BJ (cell line): Measurements from ENCODE around the gene DUSP2. TPM values are rescaled to one million over a fixed set of nuclear protein-coding genes. Genes with fewer than 3 reads are reported as not detected.

Experiments used
- CTCF ChIA-PET: fragments of 350-600 bp; formaldehyde crosslinking; extraction: SDS; loops from one replicate; lab custom pipeline; 2021; ENCODE audit warnings: antibody characterized with exemption, inconsistent platforms; lab: Yijun Ruan, JAX
- POLR2A ChIA-PET: fragments of 300-600 bp; sonication (Branson Sonifier 250); formaldehyde crosslinking; extraction: SDS; loops from one replicate; lab custom pipeline; 2021; ENCODE audit warnings: antibody characterized with exemption; lab: Charles Lee
- DNase-seq: peaks from one replicate; pipeline ENCODE4 v3.0.0-alpha.2; 2011; ENCODE audit warnings: low read depth
- H3K27me3 ChIP-seq: 2 replicates; pipeline ENCODE4 v1.6.0; 2011; ENCODE audit warnings: low read length; ENCODE audit not compliant: control insufficient read depth, insufficient read depth
- H3K36me3 ChIP-seq: 2 replicates; pipeline ENCODE4 v1.5.1; 2011; ENCODE audit warnings: low read length; ENCODE audit not compliant: control insufficient read depth, insufficient read depth
- H3K4me3 ChIP-seq: 2 replicates; pipeline ENCODE4 v1.5.1; 2011; ENCODE audit warnings: low read depth, mild to moderate bottlenecking, control low read depth, low read length
- polyA plus RNA-seq: library from polyadenylated mRNA; depleted of rRNA; stranded (reverse); fragments of >200 nt; gene quantifications from 2 replicates; pipeline ENCODE4 v1.2.3, GENCODE V29; 2011
- TF ChIP-seq, protein P1 (sequence below): IDR thresholded peaks from 2 replicates; pipeline ENCODE4 v1.5.1; 2011; ENCODE audit warnings: low read depth, mild to moderate bottlenecking, control low read depth, inconsistent platforms, low read length, moderate library complexity; ENCODE audit not compliant: insufficient read depth

Gene DUSP2
- polyA plus RNA-seq, 1 experiment, result 2.2 TPM

DNA sequence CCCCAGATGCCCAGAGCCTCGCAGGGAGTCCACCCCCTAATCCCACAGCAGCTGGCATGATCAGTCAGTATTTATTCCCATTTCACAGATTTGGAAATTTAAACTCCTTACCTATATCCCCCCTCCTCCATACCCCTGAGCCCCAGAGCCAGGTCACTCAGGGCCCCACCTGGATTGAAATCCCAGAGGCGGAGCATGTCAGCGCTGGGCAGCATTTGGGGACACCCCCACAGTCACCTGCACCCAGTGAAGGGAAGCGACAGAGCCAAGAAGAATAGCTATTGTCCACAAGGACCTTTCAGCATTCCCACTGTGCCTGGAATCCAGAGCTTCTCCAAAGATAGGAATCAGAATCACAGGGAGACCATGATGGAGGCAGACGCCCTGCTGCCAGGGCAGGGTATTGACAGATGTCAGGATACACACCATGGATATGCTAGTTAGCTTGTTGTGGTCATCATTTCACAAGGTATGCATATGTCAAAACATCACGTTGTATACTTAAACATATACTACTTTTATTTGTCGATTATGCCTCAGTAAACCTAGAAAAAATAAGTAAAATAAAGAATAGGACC, 6.0 kb downstream of the DUSP2 start:
- ChIA-PET CTCF (interaction anchor here (0.6 to 8.8 kb wide), 26 partner anchors 8 to 369 kb away, joined by 3 to 121 read pairs (median 5); partner anchors contain the start of genes ADRA2B, CIAO1, NEURL3 and SNRNP200), POLR2A (no interaction called here)
- TF ChIP-seq, protein P1, sequence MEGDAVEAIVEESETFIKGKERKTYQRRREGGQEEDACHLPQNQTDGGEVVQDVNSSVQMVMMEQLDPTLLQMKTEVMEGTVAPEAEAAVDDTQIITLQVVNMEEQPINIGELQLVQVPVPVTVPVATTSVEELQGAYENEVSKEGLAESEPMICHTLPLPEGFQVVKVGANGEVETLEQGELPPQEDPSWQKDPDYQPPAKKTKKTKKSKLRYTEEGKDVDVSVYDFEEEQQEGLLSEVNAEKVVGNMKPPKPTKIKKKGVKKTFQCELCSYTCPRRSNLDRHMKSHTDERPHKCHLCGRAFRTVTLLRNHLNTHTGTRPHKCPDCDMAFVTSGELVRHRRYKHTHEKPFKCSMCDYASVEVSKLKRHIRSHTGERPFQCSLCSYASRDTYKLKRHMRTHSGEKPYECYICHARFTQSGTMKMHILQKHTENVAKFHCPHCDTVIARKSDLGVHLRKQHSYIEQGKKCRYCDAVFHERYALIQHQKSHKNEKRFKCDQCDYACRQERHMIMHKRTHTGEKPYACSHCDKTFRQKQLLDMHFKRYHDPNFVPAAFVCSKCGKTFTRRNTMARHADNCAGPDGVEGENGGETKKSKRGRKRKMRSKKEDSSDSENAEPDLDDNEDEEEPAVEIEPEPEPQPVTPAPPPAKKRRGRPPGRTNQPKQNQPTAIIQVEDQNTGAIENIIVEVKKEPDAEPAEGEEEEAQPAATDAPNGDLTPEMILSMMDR, result no peak
- Histone ChIP-seq H3K36me3 (no peaks in the 10 kb centered on the region), H3K4me3 (no peak overlapping the region), H3K27me3 (peaks cover 2% of the 10 kb centered on the region; the same call in 1 of the 2 replicates)
- DNase-seq, result no peak

DNA sequence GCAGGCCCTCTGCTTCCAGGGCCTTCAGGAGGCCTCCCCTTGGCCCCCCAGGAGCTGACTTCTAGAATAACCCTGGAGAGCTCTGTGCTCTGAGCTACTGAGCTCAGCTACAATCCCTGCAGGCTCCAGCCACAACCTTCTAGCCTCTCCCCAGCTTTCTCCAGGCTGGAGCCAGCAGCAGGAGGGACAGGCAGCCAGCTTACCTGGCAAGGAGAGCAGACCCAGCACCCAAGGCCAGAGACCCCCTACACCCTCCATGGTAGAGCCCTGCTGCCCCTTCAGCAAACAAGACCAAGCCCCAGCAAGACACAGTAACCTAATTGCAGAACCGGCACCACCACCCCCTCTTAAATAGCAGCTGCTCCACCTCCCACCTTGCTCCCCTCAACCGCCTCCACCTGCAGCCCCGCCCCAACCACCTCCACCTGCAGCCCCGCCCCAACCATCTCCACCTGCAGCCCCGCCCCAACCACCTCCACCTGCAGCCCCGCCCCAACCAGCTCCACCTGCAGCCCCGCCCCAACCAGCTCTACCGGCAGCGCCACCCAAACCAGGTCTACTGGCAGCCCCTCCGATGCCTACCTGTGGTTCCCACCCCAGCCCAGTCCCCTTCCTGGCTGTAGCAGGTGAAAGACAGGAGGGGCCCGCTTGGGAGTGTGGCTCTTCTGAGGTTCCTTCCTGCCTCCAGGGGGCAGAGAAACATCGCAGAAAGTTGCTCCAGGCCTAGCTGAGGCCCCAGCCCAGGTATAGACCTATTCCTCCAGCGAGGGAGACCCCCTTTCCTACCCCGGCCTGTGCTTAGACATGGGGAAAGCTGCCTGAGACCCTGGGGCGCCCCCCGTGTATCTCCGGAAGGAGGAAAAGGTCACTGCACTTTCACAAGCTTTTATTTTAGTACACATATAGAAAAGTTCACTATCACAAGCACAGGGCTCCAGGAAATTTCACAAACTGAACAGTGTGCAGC, 6.8 kb downstream of the DUSP2 start, which contains the start of gene ASTL:
TSS of gene ASTL (minus strand) at position 324 of the 967 bp plus-strand sequence. CDS start at position 258, 66 bp downstream.
- no peaks in the 10 kb centered on the region for H3K36me3 ChIP-seq
- POLR2A ChIA-PET, result no interaction called here
- no peak for DNase-seq
- peaks cover 2% of the 10 kb centered on the region; the same call in 1 of the 2 replicates for H3K27me3 ChIP-seq
- H3K4me3 ChIP-seq, result no peak within 1 kb of the TSS
- CTCF ChIA-PET, result interaction anchor here (0.6 to 8.8 kb wide), 28 partner anchors 8 to 409 kb away, joined by 3 to 121 read pairs (median 5); partner anchors contain the start of genes ADRA2B, CIAO1, NEURL3 and SNRNP200
- TF ChIP-seq, protein P1, result peak; percentile 74

DNA sequence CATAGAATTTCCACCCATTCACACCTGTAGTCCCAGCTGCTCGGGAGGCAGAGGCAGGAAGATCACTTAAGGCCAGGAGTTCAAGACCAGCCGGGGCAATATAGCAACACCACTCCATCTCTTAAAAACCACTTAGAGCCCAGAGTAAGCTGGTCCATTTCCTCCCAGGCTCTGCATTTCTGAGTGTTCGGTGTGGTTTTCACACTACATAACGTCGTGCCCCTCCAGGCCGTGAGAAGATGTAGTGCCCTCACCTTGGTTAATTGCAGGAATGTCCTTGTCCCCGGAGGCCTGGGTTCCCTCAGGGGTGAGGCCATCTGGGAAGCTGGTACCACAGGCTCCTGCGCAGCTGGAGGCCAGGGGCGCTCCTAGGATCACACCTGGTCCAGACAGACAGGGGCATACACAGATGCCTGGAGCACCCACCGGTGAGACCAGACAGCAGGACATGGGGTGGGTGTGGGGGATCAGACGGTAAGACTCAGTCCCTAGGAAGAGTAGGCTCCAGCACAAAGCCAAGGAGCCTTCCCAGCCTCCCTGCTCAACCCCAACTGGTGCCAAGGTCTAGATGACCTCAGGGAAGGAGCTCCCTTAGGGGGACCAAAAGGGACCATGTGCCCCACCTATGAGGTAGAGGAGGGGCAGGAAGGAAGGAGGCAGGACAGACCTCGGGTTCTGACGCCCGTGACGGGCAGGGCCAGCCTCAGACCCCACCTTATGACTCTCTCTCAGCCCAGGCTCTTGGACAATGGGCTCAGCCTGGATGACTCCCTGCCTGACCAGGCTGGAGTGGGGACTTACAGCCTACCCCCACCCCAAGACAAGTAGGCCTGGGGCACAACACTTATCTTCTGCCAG, 7.7 kb downstream of the DUSP2 start:
- Histone ChIP-seq H3K4me3 (no peak overlapping the region), H3K27me3 (peaks cover 4% of the 10 kb centered on the region), H3K36me3 (no peaks in the 10 kb centered on the region)
- ChIA-PET POLR2A (no interaction called here), CTCF (interaction anchor here (0.9 to 8.8 kb wide), 12 partner anchors 14 to 371 kb away, joined by 3 to 121 read pairs (median 10); partner anchors contain the start of genes ADRA2B, CIAO1, NEURL3 and STARD7)
- TF ChIP-seq, protein P1, result no peak
- no peak for DNase-seq

DNA sequence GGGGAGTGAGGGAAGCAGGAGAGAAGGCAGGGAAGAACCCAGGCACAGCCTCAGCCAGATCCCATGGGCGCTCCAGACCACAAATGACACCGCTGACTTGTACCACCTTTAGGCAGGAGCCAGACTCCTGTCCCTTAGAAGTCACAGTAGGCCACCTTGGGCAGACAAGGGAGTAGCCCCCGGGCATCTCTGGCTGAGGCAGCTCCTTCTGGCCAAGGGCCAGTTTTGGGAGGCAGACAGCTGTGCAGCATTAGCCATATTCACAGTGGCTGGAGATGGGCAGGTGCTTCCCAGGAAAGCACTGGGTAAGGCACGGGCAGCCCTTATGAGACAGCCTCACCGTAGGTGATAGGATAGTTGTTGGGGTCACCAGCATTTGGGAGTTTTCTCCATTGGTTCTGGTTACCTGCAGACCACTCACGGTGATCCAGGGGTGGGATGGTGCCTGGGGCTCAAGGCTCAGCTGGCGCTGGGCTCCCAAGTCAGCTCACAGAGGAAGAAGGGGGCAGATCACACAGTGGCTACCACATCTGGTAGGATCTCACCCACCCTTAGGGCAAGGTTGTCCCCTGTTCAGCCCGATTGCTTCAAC, 9.0 kb downstream of the DUSP2 start:
- H3K4me3 ChIP-seq, result no peak overlapping the region
- CTCF ChIA-PET, result interaction anchor here (1.0 to 8.8 kb wide), 5 partner anchors 15 to 372 kb away, joined by 3 to 121 read pairs (median 34); partner anchors contain the start of gene NEURL3
- TF ChIP-seq, protein P1, result no peak
- H3K27me3 ChIP-seq, result peaks cover 4% of the 10 kb centered on the region
- DNase-seq, result no peak
- no peaks in the 10 kb centered on the region for H3K36me3 ChIP-seq
- POLR2A ChIA-PET, result no interaction called here
